Vagina (tissue), 2 donors: ENCODE results near the gene NUFIP2. TPM values are rescaled to one million over a fixed set of nuclear protein-coding genes. Genes with fewer than 3 reads are reported as not detected.
A peak's percentile ranks its signal among the peaks of the same experiment; 100 is the strongest.

Experiments
- DNase-seq, 2 donors: peaks; one replicate each; pipeline ENCODE4 v3.0.0-alpha.2; 2017; ENCODE audit errors: extremely low spot score in 2 of 2
- H3K27ac ChIP-seq: fragments of 200-600 bp; sonication (generic); one replicate; pipeline ENCODE4 v1.5.1; 2019
- H3K27me3 ChIP-seq: fragments of 200-600 bp; sonication (generic); one replicate; pipeline ENCODE4 v1.5.1; 2019
- H3K36me3 ChIP-seq, 2 donors: fragments of 200-600 bp; sonication (generic); one replicate each; pipeline ENCODE4 v1.5.1; 2017 to 2019
- H3K4me1 ChIP-seq: fragments of 200-600 bp; sonication (generic); one replicate; pipeline ENCODE4 v1.5.1; 2019
- H3K4me3 ChIP-seq, 2 donors: fragments of 200-600 bp; sonication (generic); 1 replicate in 1 of 2; 2 replicates in 1 of 2; pipeline ENCODE4 v1.5.1; 2016 to 2019
- H3K9me3 ChIP-seq: fragments of 200-600 bp; sonication (generic); one replicate; pipeline ENCODE4 v1.5.1; 2019
- POLR2A ChIP-seq, 2 donors: fragments of 450-650 bp; IDR thresholded peaks; one replicate each; pipeline ENCODE4 v1.6.1; 2017; ENCODE audit warnings: antibody characterized with exemption in 2 of 2, mild to moderate bottlenecking in 2 of 2, moderate library complexity in 2 of 2
- POLR2AphosphoS5 ChIP-seq, 2 donors: sonication (generic); formaldehyde crosslinking; IDR thresholded peaks; one replicate each; pipeline ENCODE4 v1.9.0; 2017; ENCODE audit warnings: antibody characterized with exemption in 2 of 2, mild to moderate bottlenecking in 2 of 2, low read depth in 1 of 2; ENCODE audit not compliant: insufficient read depth in 1 of 2
- intact Hi-C: fragments of 100-400 bp; cut with DNase I; formaldehyde crosslinking; loops from one replicate; pipeline ENCODE4 v1.15.1; 2023
- total RNA-seq: library from RNA; depleted of rRNA; stranded (reverse); fragments of >200 nt; gene quantifications from one replicate; pipeline ENCODE4 v1.2.3, GENCODE V29; 2016
- TF ChIP-seq, protein P1 (sequence below), 3 experiments: fragments of 450-650 bp in 2 of 3; fragments of 200-600 bp in 1 of 3; sonication (generic) in 1 of 3; IDR thresholded peaks; one replicate each; pipeline ENCODE4 v1.5.1; 2017 to 2019; ENCODE audit warnings: antibody characterized with exemption in 3 of 3, mild to moderate bottlenecking in 2 of 3, moderate library complexity in 2 of 3

The NUFIP2 gene
- total RNA-seq, 1 donor from 2014 or later: 29.7 TPM

GRCh38 chr17:29256735-29257466 lies 37.0 kb downstream of the NUFIP2 start:
- H3K27me3 ChIP-seq: no peaks in the 10 kb centered on the region
- peaks cover 0 to 2% of the 10 kb centered on the region in 2 donors for H3K36me3 ChIP-seq
- peak overlapping the region; percentile 43 for H3K27ac ChIP-seq
- H3K4me3 ChIP-seq: peak overlapping the region in 1 of 2 donors; percentile 7
- TF ChIP-seq POLR2A (IDR thresholded peaks at IDR 0.05): no peak
- TF ChIP-seq, protein P1, sequence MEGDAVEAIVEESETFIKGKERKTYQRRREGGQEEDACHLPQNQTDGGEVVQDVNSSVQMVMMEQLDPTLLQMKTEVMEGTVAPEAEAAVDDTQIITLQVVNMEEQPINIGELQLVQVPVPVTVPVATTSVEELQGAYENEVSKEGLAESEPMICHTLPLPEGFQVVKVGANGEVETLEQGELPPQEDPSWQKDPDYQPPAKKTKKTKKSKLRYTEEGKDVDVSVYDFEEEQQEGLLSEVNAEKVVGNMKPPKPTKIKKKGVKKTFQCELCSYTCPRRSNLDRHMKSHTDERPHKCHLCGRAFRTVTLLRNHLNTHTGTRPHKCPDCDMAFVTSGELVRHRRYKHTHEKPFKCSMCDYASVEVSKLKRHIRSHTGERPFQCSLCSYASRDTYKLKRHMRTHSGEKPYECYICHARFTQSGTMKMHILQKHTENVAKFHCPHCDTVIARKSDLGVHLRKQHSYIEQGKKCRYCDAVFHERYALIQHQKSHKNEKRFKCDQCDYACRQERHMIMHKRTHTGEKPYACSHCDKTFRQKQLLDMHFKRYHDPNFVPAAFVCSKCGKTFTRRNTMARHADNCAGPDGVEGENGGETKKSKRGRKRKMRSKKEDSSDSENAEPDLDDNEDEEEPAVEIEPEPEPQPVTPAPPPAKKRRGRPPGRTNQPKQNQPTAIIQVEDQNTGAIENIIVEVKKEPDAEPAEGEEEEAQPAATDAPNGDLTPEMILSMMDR (IDR thresholded peaks at IDR 0.05): no peak
- no peak for TF ChIP-seq POLR2AphosphoS5 (IDR thresholded peaks at IDR 0.05; ENCODE audit: insufficient read depth in 1 of 2, low read depth in 1 of 2)
- H3K4me1 ChIP-seq: peaks cover 48% of the 10 kb centered on the region
- no peaks in the 10 kb centered on the region for H3K9me3 ChIP-seq
- intact Hi-C loops: no loop called here
- no peak for DNase-seq

DNA sequence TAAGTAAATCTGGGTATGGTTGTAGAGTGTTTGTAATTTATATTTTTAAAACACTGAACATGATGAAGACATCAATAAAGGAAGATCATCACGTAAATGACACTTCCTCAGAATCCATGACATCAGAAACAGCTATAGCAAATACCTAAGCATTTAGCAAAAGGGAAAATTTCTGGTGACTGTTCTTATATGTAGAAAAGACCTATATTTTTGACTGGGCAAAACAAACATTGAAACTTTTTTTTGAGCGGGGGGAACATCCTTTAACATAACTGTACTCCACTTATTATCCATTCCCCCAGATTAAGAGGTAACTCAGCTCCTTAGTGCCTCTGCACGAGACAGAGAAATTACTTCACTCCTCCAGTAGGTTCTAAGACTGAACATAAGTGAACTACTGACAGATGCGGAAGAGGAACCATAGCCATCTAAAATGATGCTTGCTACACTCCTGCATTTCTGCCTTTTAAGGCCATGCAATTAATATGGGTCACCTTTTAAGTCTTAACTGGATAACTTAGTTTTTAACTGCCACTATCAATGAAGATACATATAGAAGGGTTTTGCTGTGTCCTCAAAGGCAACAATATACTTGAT lies 37.9 kb downstream of the NUFIP2 start:
- no peak for DNase-seq
- Histone ChIP-seq H3K9me3 (no peaks in the 10 kb centered on the region), H3K27me3 (no peaks in the 10 kb centered on the region), H3K4me1 (peaks cover 49% of the 10 kb centered on the region), H3K36me3 (no peaks in the 10 kb centered on the region), H3K27ac (no peak overlapping the region), H3K4me3 (no peak overlapping the region)
- intact Hi-C loops: no loop called here
- TF ChIP-seq, protein P1 (IDR thresholded peaks at IDR 0.05): no peak
- TF ChIP-seq POLR2A (IDR thresholded peaks at IDR 0.05) (no peak), POLR2AphosphoS5 (IDR thresholded peaks at IDR 0.05; ENCODE audit: insufficient read depth in 1 of 2, low read depth in 1 of 2) (no peak)

DNA sequence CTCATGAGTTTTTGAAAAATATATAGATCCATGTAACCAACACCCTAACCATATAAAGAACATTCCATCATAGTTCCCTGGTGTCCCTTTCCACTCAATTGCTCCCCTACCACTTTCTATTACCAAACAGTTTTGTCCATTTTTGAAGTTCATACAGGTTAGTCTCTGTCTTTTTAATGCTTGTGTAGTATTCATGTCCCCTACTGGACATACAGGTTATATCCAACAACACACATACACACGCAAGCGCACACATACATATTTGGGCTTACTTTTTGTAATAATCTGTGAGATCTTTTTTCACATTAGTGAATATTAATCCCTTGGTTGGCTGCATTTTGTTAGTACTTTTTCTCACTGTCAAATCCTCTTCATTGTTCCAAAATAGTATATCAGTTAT lies 40.9 kb downstream of the NUFIP2 start:
- Histone ChIP-seq H3K9me3 (no peaks in the 10 kb centered on the region), H3K27me3 (no peaks in the 10 kb centered on the region), H3K4me1 (peaks cover 43% of the 10 kb centered on the region), H3K27ac (no peak overlapping the region), H3K4me3 (no peak overlapping the region), H3K36me3 (no peaks in the 10 kb centered on the region)
- intact Hi-C loops: no loop called here
- TF ChIP-seq, protein P1 (IDR thresholded peaks at IDR 0.05): no peak
- TF ChIP-seq POLR2A (IDR thresholded peaks at IDR 0.05) (no peak), POLR2AphosphoS5 (IDR thresholded peaks at IDR 0.05; ENCODE audit: insufficient read depth in 1 of 2, low read depth in 1 of 2) (no peak)
- no peak for DNase-seq

- intact Hi-C loops: no loop called here
- Histone ChIP-seq H3K27ac (no peak overlapping the region), H3K27me3 (no peaks in the 10 kb centered on the region), H3K36me3 (no peaks in the 10 kb centered on the region), H3K9me3 (no peaks in the 10 kb centered on the region), H3K4me3 (no peak overlapping the region), H3K4me1 (peaks cover 35% of the 10 kb centered on the region)
- TF ChIP-seq POLR2A (IDR thresholded peaks at IDR 0.05): no peak
- TF ChIP-seq, protein P1 (IDR thresholded peaks at IDR 0.05): peak in 1 of 3 experiments; percentile 32
- DNase-seq: no peak
Measured at GRCh38 chr17:29252101-29252791, 41.7 kb downstream of the NUFIP2 start.
